Prostate gland (tissue), 2 donors: ENCODE data around the gene KRT6C. TPM values are rescaled to one million over a fixed set of nuclear protein-coding genes. Genes with fewer than 3 reads are reported as not detected.

Source experiments
- DNase-seq: peaks from one replicate; pipeline ENCODE4 v3.0.0-alpha.2; 2019; ENCODE audit warnings: low spot score
- H3K27ac ChIP-seq, 2 donors: fragments of 200-600 bp; sonication (generic); 2 replicates each; pipeline ENCODE4 v1.5.1; 2017 to 2019
- H3K27me3 ChIP-seq: fragments of 200-600 bp; sonication (generic); replicated peaks from 2 replicates; pipeline ENCODE4 v1.5.1; 2019; ENCODE audit not compliant: insufficient read depth
- H3K36me3 ChIP-seq, 2 donors: fragments of 200-600 bp; sonication (generic); 1 replicate in 1 of 2; 2 replicates in 1 of 2; pipeline versions ENCODE4 v1.5.1 to v1.8.1; 2017 to 2019
- H3K4me1 ChIP-seq: fragments of 200-600 bp; sonication (generic); replicated peaks from 2 replicates; pipeline ENCODE4 v1.5.1; 2019
- H3K4me3 ChIP-seq, 2 donors: fragments of 200-600 bp; sonication (generic); 2 replicates each; pipeline ENCODE4 v1.5.1; 2017 to 2019
- H3K9me3 ChIP-seq: fragments of 200-600 bp; sonication (generic); 2 replicates; pipeline ENCODE4 v1.5.1; 2017
- CTCF ChIP-seq, 4 experiments: fragments of 200-600 bp in 2 of 4; fragments of 450-650 bp in 2 of 4; sonication (generic) in 2 of 4; IDR thresholded peaks; 1 replicate in 3 of 4; 2 replicates in 1 of 4; pipeline ENCODE4 v1.5.1; 2016 to 2019; ENCODE audit warnings: antibody characterized with exemption in 4 of 4, mild to moderate bottlenecking in 2 of 4, moderate library complexity in 2 of 4
- POLR2A ChIP-seq: fragments of 450-650 bp; IDR thresholded peaks from one replicate; pipeline ENCODE4 v1.6.1; 2016; ENCODE audit warnings: antibody characterized with exemption, mild to moderate bottlenecking
- POLR2AphosphoS5 ChIP-seq: sonication (generic); formaldehyde crosslinking; IDR thresholded peaks from one replicate; pipeline ENCODE4 v1.6.1; 2017; ENCODE audit warnings: antibody characterized with exemption
- WGBS: methylation state at CpG from one replicate; pipeline ENCODE4 v1.1.5; 2018; 5-methylcytosine and 5-hydroxymethylcytosine counted together
- intact Hi-C: fragments of 100-400 bp; cut with DNase I; formaldehyde crosslinking; loops from one replicate; pipeline ENCODE4 v1.14.2; 2022
- total RNA-seq, 2 donors: library from RNA; depleted of rRNA; stranded (reverse); fragments of >200 nt; gene quantifications; one replicate each; pipeline ENCODE4 v1.1.0, GENCODE V29; 2016

KRT6C gene
- total RNA-seq, 2 donors from 2014 or later, result not detected

- WGBS, result 38% methylated on average over 1 of the region's 1 CpG
- TF ChIP-seq POLR2A (no peak), POLR2AphosphoS5 (no peak), CTCF (IDR thresholded peaks at IDR 0.05) (no peak)
- Histone ChIP-seq H3K9me3 (no peaks in the 10 kb centered on the region), H3K27ac (no peak overlapping the region), H3K4me3 (no peak overlapping the region), H3K27me3 (no peaks in the 10 kb centered on the region), H3K36me3 (no peaks in the 10 kb centered on the region), H3K4me1 (no peaks in the 10 kb centered on the region)
- intact Hi-C loops, result no loop called here
- DNase-seq, result no peak
Measured at GRCh38 chr12:52487211-52487610, 13.6 kb upstream of the KRT6C start.

- Histone ChIP-seq H3K27ac (no peak overlapping the region), H3K36me3 (no peaks in the 10 kb centered on the region), H3K4me1 (no peaks in the 10 kb centered on the region), H3K9me3 (no peaks in the 10 kb centered on the region), H3K4me3 (no peak overlapping the region), H3K27me3 (no peaks in the 10 kb centered on the region)
- WGBS, result 79% methylated on average over 5 of the region's 5 CpGs
- intact Hi-C loops, result no loop called here
- no peak for DNase-seq
- TF ChIP-seq POLR2AphosphoS5 (no peak), CTCF (IDR thresholded peaks at IDR 0.05) (no peak), POLR2A (no peak)
Measured at GRCh38 chr12:52486166-52487105, 12.8 kb upstream of the KRT6C start.

GRCh38 chr12:52480073-52480472 is 6.5 kb upstream of the KRT6C start:
- WGBS, result 53% methylated on average over 3 of the region's 3 CpGs
- DNase-seq, result no peak
- Histone ChIP-seq H3K27me3 (no peaks in the 10 kb centered on the region), H3K4me1 (no peaks in the 10 kb centered on the region), H3K9me3 (no peaks in the 10 kb centered on the region), H3K27ac (no peak overlapping the region), H3K4me3 (no peak overlapping the region), H3K36me3 (no peaks in the 10 kb centered on the region)
- intact Hi-C loops, result no loop called here
- TF ChIP-seq CTCF (IDR thresholded peaks at IDR 0.05) (no peak), POLR2A (no peak), POLR2AphosphoS5 (no peak)

GRCh38 chr12:52477651-52478050 is 4.0 kb upstream of the KRT6C start:
- intact Hi-C loops, result no loop called here
- WGBS, result 63% methylated on average over 2 of the region's 2 CpGs
- no peak overlapping the region for H3K4me3 ChIP-seq
- no peak for TF ChIP-seq POLR2AphosphoS5
- TF ChIP-seq CTCF (IDR thresholded peaks at IDR 0.05), result no peak
- no peak for TF ChIP-seq POLR2A
- H3K4me1 ChIP-seq, result no peaks in the 10 kb centered on the region
- H3K9me3 ChIP-seq, result no peaks in the 10 kb centered on the region
- no peaks in the 10 kb centered on the region for H3K27me3 ChIP-seq
- no peaks in the 10 kb centered on the region for H3K36me3 ChIP-seq
- DNase-seq, result no peak
- no peak overlapping the region for H3K27ac ChIP-seq

- no peak for TF ChIP-seq POLR2AphosphoS5
- no peak for TF ChIP-seq POLR2A
- TF ChIP-seq CTCF (IDR thresholded peaks at IDR 0.05), result no peak
- no peaks in the 10 kb centered on the region for H3K36me3 ChIP-seq
- intact Hi-C loops, result no loop called here
- no peak overlapping the region for H3K4me3 ChIP-seq
- DNase-seq, result no peak
- no peaks in the 10 kb centered on the region for H3K9me3 ChIP-seq
- H3K27me3 ChIP-seq, result no peaks in the 10 kb centered on the region
- WGBS, result 95% methylated on average over 2 of the region's 2 CpGs
- no peak overlapping the region for H3K27ac ChIP-seq
- H3K4me1 ChIP-seq, result no peaks in the 10 kb centered on the region
Measured at GRCh38 chr12:52474212-52474611, 607 bp upstream of the KRT6C start.
